PC-3 (cell line): ENCODE data around the gene GRIK1. TPM values are rescaled to one million over a fixed set of nuclear protein-coding genes. Genes with fewer than 3 reads are reported as not detected.

ENCODE experiments used
- ATAC-seq: fragments of 200-7000 bp; cut with Tn5 transposase; 2 replicates; pipeline ENCODE4 v1.9.1; 2020; ENCODE audit warnings: mild to moderate bottlenecking, moderate library complexity
- BruUV-seq: library from RNA; stranded (reverse); fragments of 400-500 nt; replicated peaks from 2 replicates; lab custom pipeline; 2021; lab: Mats Ljungman, UMichigan
- CTCF ChIA-PET: fragments of 300-600 bp; sonication (Branson Sonifier 250); formaldehyde crosslinking; loops from one replicate; lab custom pipeline; 2022; ENCODE audit warnings: antibody characterized with exemption; lab: Charles Lee
- POLR2A ChIA-PET: fragments of 300-600 bp; sonication (Branson Sonifier 250); formaldehyde crosslinking; loops from one replicate; lab custom pipeline; 2022; ENCODE audit warnings: antibody characterized with exemption; ENCODE audit not compliant: unreplicated experiment; lab: Charles Lee
- DNase-seq: peaks from one replicate; pipeline ENCODE4 v3.0.0-alpha.2; 2015
- H2AFZ ChIP-seq: fragments of 300-600 bp; sonication (generic); 2 replicates; pipeline ENCODE4 v1.6.0; 2016; ENCODE audit warnings: antibody characterized with exemption, low read length
- H3F3A ChIP-seq: fragments of 300-600 bp; sonication (generic); one replicate; pipeline ENCODE4 v1.6.0; 2017; ENCODE audit warnings: antibody characterized with exemption, low read length, control low read depth, mild to moderate bottlenecking; ENCODE audit not compliant: unreplicated experiment
- H3K27ac ChIP-seq: fragments of 300-600 bp; sonication (generic); 2 replicates; pipeline ENCODE4 v1.5.1; 2016; ENCODE audit warnings: mild to moderate bottlenecking, low read length
- H3K27me3 ChIP-seq: fragments of 300-600 bp; sonication (generic); 2 replicates; pipeline ENCODE4 v1.6.1; 2016; ENCODE audit warnings: low read length, mixed read lengths
- H3K36me3 ChIP-seq: fragments of 300-600 bp; sonication (generic); 2 replicates; pipeline ENCODE4 v1.6.1; 2016; ENCODE audit warnings: low read depth, mixed run types, low read length, mixed read lengths
- H3K4me1 ChIP-seq: fragments of 300-600 bp; sonication (generic); 2 replicates; pipeline ENCODE4 v1.5.1; 2016; ENCODE audit warnings: low read length; ENCODE audit not compliant: insufficient read depth
- H3K4me2 ChIP-seq: fragments of 300-600 bp; sonication (generic); 2 replicates; pipeline ENCODE4 v1.6.0; 2016; ENCODE audit warnings: low read length
- H3K4me3 ChIP-seq: fragments of 300-600 bp; sonication (generic); 2 replicates; pipeline ENCODE4 v1.5.1; 2016; ENCODE audit warnings: mild to moderate bottlenecking, low read length, mixed read lengths
- H3K79me2 ChIP-seq: fragments of 300-600 bp; sonication (generic); 2 replicates; pipeline ENCODE4 v1.6.1; 2017; ENCODE audit warnings: low read length, mixed read lengths
- H3K9ac ChIP-seq: fragments of 300-600 bp; sonication (generic); 2 replicates; pipeline ENCODE4 v1.6.0; 2016; ENCODE audit warnings: mild to moderate bottlenecking, low read length
- H3K9me2 ChIP-seq: fragments of 300-600 bp; sonication (generic); replicated peaks from 2 replicates; pipeline ENCODE4 v1.6.1; 2016; ENCODE audit warnings: mixed run types, low read length, mixed read lengths
- H3K9me3 ChIP-seq: fragments of 300-600 bp; sonication (generic); 2 replicates; pipeline ENCODE4 v1.6.1; 2016; ENCODE audit warnings: low read length, mixed read lengths
- H4K20me1 ChIP-seq: fragments of 300-600 bp; sonication (generic); 2 replicates; pipeline ENCODE4 v1.6.1; 2016; ENCODE audit warnings: low read length, mixed read lengths
- CTCF ChIP-seq: fragments of 300-600 bp; sonication (generic); conservative IDR thresholded peaks from 2 replicates; pipeline ENCODE4 v1.5.1; 2017; ENCODE audit warnings: antibody characterized with exemption, low read depth, mild to moderate bottlenecking, low read length
- EZH2 ChIP-seq: fragments of 300-600 bp; sonication (generic); IDR thresholded peaks from one replicate; pipeline ENCODE4 v1.6.1; 2017; ENCODE audit warnings: antibody characterized with exemption, mild to moderate bottlenecking, low read length; ENCODE audit not compliant: unreplicated experiment
- EZH2phosphoT487 ChIP-seq: fragments of 300-600 bp; sonication (generic); IDR thresholded peaks from 2 replicates; pipeline ENCODE4 v1.6.1; 2018; ENCODE audit warnings: mild to moderate bottlenecking, antibody characterized with exemption, low read length, borderline replicate concordance
- intact Hi-C: fragments of 100-400 bp; cut with micrococcal nuclease; formaldehyde crosslinking; loops from 2 replicates; pipeline ENCODE4 v1.9.0; 2023
- total RNA-seq: library from RNA; depleted of rRNA; stranded (reverse); fragments of >200 nt; gene quantifications from 2 replicates; pipeline ENCODE4 v1.2.3, GENCODE V29; 2014

Gene GRIK1
- total RNA-seq, 1 experiment from 2014 or later: not detected

GRCh38 chr21:29524055-29524454 is 415.7 kb downstream of the GRIK1 start:
- Histone ChIP-seq H2AFZ (no peak overlapping the region), H3K9me2 (no peaks in the 10 kb centered on the region), H3K4me2 (no peak overlapping the region), H3K27me3 (0 out of 2 replicates have a peak, but pooled peaks cover 2% of the 10 kb centered on the region), H3F3A (no peaks in the 10 kb centered on the region), H4K20me1 (no peaks in the 10 kb centered on the region), H3K27ac (no peak overlapping the region), H3K79me2 (no peaks in the 10 kb centered on the region), H3K9ac (no peak overlapping the region), H3K4me1 (no peaks in the 10 kb centered on the region), H3K4me3 (no peak overlapping the region), H3K36me3 (no peaks in the 10 kb centered on the region), H3K9me3 (peaks cover 3% of the 10 kb centered on the region; the same call in 1 of the 2 replicates)
- ATAC-seq (no peak), DNase-seq (no peak)
- intact Hi-C loops: no loop called here
- no peak for TF ChIP-seq EZH2phosphoT487
- no peak for TF ChIP-seq EZH2
- TF ChIP-seq CTCF: no peak
- CTCF ChIA-PET: no interaction called here
- no TSS peak for BruUV-seq
- POLR2A ChIA-PET: no interaction called here

GRCh38 chr21:29523646-29524045 is 416.1 kb downstream of the GRIK1 start:
- H3K79me2 ChIP-seq: no peaks in the 10 kb centered on the region
- H3K4me1 ChIP-seq: no peaks in the 10 kb centered on the region
- no peaks in the 10 kb centered on the region for H3F3A ChIP-seq
- ChIA-PET CTCF (no interaction called here), POLR2A (no interaction called here)
- no peaks in the 10 kb centered on the region for H4K20me1 ChIP-seq
- H3K27me3 ChIP-seq: 0 out of 2 replicates have a peak, but pooled peaks cover 5% of the 10 kb centered on the region
- no peaks in the 10 kb centered on the region for H3K9me2 ChIP-seq
- intact Hi-C loops: no loop called here
- H3K4me3 ChIP-seq: no peak overlapping the region
- no peak for ATAC-seq
- no peak for TF ChIP-seq CTCF
- TF ChIP-seq EZH2: no peak
- TF ChIP-seq EZH2phosphoT487: no peak
- no peaks in the 10 kb centered on the region for H3K36me3 ChIP-seq
- no peak for DNase-seq
- no peak overlapping the region for H2AFZ ChIP-seq
- no peak overlapping the region for H3K9ac ChIP-seq
- BruUV-seq: no TSS peak
- peaks cover 3% of the 10 kb centered on the region; the same call in 1 of the 2 replicates for H3K9me3 ChIP-seq
- no peak overlapping the region for H3K4me2 ChIP-seq
- H3K27ac ChIP-seq: no peak overlapping the region

GRCh38 chr21:29521872-29522271 is 417.9 kb downstream of the GRIK1 start:
- 0 out of 2 replicates have a peak, but pooled peaks cover 5% of the 10 kb centered on the region for H3K27me3 ChIP-seq
- no peaks in the 10 kb centered on the region for H4K20me1 ChIP-seq
- peaks cover 3% of the 10 kb centered on the region; the same call in 1 of the 2 replicates for H3K9me3 ChIP-seq
- no TSS peak for BruUV-seq
- H2AFZ ChIP-seq: no peak overlapping the region
- intact Hi-C loops: no loop called here
- no peak for TF ChIP-seq EZH2
- TF ChIP-seq EZH2phosphoT487: no peak
- no peak for TF ChIP-seq CTCF
- POLR2A ChIA-PET: no interaction called here
- H3K9ac ChIP-seq: no peak overlapping the region
- H3K27ac ChIP-seq: no peak overlapping the region
- CTCF ChIA-PET: no interaction called here
- no peaks in the 10 kb centered on the region for H3K9me2 ChIP-seq
- no peaks in the 10 kb centered on the region for H3F3A ChIP-seq
- no peaks in the 10 kb centered on the region for H3K36me3 ChIP-seq
- H3K4me2 ChIP-seq: no peak overlapping the region
- ATAC-seq (no peak), DNase-seq (no peak)
- H3K79me2 ChIP-seq: no peaks in the 10 kb centered on the region
- no peak overlapping the region for H3K4me3 ChIP-seq
- H3K4me1 ChIP-seq: no peaks in the 10 kb centered on the region
